Ureter (tissue), 1 donor: Measurements from ENCODE around the gene OR6K2. TPM values are rescaled to one million over a fixed set of nuclear protein-coding genes. Genes with fewer than 3 reads are reported as not detected.

Experiments used
- DNase-seq: peaks from one replicate; pipeline ENCODE4 v3.0.0-alpha.2; 2020; ENCODE audit warnings: low spot score
- total RNA-seq: library from RNA; stranded (reverse); gene quantifications from one replicate; pipeline ENCODE4 v1.2.4, GENCODE V29; 2023
- donor health status: DM: yes; HTN: yes; CAD: no.

OR6K2 gene
- total RNA-seq, 1 donor from 2014 or later = not detected

DNA sequence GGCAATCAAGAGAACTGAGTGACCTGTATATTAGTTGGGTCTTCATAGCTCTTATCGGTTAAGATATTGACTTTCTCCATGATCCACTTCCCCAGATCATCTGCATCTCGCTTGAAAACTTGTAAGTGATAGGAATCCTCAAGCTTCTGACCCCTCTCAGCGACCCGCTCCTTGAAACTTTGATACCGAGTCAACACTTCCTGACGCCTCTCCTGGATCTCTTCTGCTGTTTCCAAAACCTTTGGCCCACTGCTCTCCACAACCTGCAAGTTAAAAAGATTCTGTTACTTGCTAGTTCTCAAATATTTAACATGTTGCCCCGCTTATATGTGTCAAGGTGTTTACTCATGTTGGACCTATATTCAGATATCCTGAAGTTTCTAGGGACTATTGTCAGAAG lies 15.4 kb downstream of the OR6K2 start:
- no peak for DNase-seq

DNA sequence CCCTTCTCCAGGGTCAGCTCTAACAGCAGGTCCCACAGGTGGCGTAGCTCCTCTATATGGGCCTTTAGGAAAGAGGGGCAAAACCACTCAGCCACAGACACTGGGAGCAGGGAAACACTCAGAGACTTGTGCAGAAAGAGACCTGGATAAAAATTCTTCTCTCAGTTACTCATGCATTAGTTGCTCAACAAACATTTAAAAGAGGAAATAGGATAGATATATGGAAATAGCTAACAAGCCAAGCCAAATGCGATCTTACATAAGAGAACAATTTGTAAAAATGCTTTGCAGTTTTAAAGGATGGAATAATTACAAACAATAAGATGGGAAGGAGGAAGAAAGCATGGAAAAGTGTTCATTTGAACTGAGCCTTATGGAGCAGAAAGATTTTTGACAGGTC lies 18.8 kb downstream of the OR6K2 start:
- DNase-seq = no peak

DNA sequence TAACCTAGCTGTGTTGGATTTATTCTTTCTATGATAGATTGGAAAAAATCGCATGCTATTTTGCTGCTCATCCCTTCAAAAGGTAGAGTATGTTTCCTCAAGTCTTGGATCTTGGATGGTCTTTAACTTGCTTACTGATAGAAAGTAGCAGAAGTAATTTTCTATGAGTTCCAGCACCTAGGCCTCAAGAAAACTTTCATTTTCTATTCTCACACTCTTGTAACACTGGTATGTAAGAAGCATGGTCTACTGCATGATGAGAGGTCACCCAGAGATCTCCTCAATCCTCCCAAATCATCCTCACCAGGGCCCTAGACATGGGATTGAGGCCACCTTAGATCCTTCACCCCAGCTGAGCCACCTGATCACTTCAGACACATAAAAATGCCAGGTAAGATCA lies 21.2 kb downstream of the OR6K2 start:
- no peak for DNase-seq

DNA sequence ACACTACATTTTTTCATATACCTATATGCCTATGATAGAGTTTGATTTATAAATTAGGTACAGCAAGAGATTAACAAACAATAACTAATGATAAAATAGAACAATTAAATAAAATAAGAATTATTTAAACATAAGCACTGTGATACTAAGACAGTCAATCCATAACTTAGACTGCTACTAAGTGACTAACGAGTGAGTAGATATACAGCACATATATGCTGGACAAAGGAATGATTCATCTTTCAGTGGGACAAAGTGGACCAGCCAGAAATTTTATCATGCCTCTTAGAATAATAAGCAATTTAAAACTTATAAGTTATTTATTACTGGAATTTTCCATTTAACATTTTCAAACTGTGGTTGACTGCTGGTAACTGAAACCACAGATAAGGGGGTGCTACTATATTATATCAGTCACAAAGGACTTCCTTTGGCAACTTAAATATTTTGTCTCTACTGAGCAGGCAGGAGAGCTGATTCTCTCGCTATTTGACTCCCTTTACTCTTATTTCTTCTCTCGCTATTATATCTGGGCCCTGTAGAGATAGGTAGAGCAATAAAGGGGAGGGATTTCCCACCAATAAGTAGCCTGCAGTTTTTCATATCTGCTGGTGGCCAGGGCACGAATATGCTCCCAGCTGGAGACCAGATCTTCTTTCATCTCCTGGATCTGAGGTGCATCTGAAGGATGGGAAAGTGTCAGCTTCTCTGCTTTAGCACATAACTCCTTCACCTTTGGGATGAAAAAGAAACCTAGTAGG lies 24.7 kb downstream of the OR6K2 start:
- DNase-seq = no peak

DNA sequence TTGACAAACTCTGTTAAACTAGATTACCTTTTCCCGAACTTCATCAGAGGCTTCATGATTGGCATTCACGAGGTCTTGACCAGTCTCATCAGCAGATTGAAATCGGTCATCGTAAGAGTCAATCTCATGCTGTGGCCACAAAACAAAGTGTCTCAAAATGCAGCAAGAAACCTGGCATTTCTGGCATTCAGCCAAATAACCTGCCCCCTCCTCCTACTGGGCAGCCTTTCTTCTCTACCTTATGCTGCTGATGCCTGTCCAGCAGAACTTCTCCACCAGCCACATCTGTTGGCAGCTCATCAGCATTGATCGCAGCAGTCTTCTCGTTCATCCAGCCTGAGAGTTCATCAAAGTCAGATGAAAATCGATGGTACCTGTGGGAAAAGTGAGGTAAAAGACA lies 26.1 kb downstream of the OR6K2 start:
- no peak for DNase-seq

DNA sequence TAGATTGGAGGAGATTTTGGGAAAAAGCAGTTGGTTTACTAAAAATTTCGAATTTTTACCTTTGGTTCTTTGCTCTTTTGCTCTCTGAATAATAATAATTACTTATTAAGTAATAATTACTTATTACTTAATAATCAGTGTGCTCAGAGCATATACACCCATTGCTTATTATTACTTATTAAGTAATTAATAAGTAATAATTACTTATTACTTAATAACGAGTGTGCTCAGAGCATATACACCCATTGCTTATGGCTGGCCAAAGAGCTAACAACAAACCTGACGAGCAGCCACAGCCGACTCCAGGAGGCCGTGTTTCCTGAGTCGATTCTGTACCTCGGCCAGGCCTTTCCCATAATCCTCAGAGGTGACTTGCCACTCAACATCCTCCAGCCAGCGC lies 34.4 kb downstream of the OR6K2 start:
- DNase-seq = no peak

DNA sequence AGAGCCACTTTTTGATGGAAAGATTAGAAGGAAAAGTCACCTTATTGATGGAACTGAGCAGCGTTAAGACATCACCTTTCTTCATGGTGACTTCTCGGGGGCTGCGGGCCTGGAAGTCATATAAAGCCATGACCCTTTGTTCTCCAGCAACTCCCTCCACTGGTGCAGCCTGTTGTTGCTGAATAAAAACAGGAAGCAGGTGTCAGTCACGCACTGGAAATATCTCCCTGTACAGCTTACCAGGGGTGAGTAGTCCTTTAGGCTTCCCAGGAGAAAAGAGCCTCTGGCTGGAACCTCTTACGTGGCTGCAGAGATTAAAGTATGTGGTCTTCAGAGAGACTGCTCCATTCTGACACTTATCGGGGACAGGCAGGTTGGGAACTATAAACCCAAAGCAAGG lies 45.9 kb downstream of the OR6K2 start:
- no peak for DNase-seq

DNA sequence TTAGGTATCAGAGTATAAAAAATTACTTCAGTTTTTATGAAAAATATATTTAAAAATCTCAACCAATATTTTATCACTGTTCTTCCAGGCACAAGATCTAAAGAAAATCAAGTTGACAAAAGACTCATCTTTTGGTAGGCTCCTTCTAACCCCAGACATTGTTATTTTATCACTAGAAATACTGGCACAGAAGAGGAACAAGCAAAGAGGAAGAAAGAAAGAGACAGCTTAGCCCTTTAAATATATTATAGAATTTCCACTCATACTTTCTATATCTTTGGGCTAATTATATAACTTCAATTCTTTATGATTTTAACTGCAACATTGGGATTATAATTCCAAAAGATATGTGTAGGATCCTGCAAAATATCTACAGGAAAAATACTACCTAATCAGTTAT lies 46.4 kb downstream of the OR6K2 start:
- DNase-seq = no peak

DNA sequence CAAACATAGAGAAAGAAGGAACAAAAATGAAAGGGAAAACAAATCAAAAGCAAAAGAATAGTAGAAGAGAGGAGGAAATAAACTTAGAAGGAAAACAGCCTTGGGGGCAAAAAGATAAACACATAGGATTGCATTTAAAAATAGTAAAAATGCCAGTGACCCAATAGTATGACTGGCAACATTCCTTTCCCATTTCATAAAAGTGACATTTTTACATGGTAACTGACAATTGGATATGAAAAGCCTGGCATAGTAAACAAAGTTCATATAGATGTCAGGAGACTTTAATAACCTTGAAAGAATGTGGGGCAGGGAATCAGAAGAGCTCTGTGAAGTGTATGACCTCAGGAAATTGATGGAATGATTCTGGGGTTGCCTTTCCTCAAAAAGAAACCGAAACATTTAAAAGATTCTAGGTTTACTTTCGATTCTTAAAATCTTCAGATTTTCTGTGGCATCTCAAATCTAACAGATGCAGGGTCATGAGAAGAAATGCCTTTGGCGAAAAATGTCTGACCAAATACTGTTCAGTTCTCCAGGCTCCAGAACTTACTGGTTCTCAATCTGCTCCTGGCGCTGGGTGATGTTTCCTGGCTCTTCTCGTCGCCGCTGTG lies 47.6 kb downstream of the OR6K2 start:
- no peak for DNase-seq

Other genes starting within 250 kb of the OR6K2 start
- gene OR10K1, start 238.8 kb downstream of the OR6K2 start, total RNA-seq = not detected
- gene OR10R2, start 228.4 kb downstream of the OR6K2 start, total RNA-seq = not detected
- not detected for gene OR6Y1, start 146.2 kb downstream of the OR6K2 start, total RNA-seq
- gene OR6P1, start 130.1 kb downstream of the OR6K2 start, total RNA-seq = not detected
- not detected for gene OR10X1, start 120.8 kb downstream of the OR6K2 start, total RNA-seq
- not detected for gene OR10Z1, start 95.4 kb downstream of the OR6K2 start, total RNA-seq
- not detected for gene SPTA1, start 13.9 kb downstream of the OR6K2 start, total RNA-seq
- gene OR6K3, start 20.1 kb upstream of the OR6K2 start, total RNA-seq = not detected
- gene OR6K6, start 54.1 kb upstream of the OR6K2 start, total RNA-seq = not detected
- gene OR6N1, start 71.5 kb upstream of the OR6K2 start, total RNA-seq = not detected
- gene OR6N2, start 80.6 kb upstream of the OR6K2 start, total RNA-seq = not detected
- gene MNDA, start 130.7 kb upstream of the OR6K2 start, total RNA-seq = 2.1 TPM
- gene PYHIN1, start 230.9 kb upstream of the OR6K2 start, total RNA-seq = 2.1 TPM